K562 (cell line): ENCODE measurements around the gene LIPT2. TPM values are rescaled to one million over a fixed set of nuclear protein-coding genes. Genes with fewer than 3 reads are reported as not detected.

Experiments used
- ATAC-seq: fragments of 200-7000 bp; cut with Tn5 transposase; 3 replicates; pipeline ENCODE4 v1.9.1; 2020; ENCODE audit warnings: moderate library complexity
- BruUV-seq: library from RNA; stranded (reverse); fragments of 400-500 nt; replicated peaks from 2 replicates; lab custom pipeline; 2021; lab: Mats Ljungman, UMichigan
- CTCF ChIA-PET: fragments of 300-600 bp; formaldehyde crosslinking; extraction: SDS; loops from one replicate; lab custom pipeline; 2021; ENCODE audit warnings: low intra/inter-chr PET ratio; lab: Yijun Ruan, JAX
- POLR2A ChIA-PET: fragments of 300-600, 350-650 bp; sonication (Branson Sonifier 250); formaldehyde crosslinking; extraction: SDS; loops from one replicate; lab custom pipeline; 2021; ENCODE audit warnings: antibody characterized with exemption, inconsistent platforms; lab: Yijun Ruan, JAX
- DNase-seq, 4 experiments: peaks; one replicate each; pipeline versions ENCODE4 v3.0.0 to v3.0.0-alpha.2; 2011 to 2018; ENCODE audit warnings: low spot score in 3 of 4, mixed read lengths in 3 of 4; ENCODE audit errors: extremely low read depth in 1 of 4
- FAIRE-seq: peaks from 2 replicates; lab custom pipeline; 2011; peaks lifted over from hg19 to GRCh38; lab: Jason Lieb, UNC
- H2AFZ ChIP-seq: 2 replicates; pipeline ENCODE4 v1.6.0; 2011; ENCODE audit warnings: low read depth, low read length, control low read depth, inconsistent platforms
- H3K27ac ChIP-seq: fragments of 200-600 bp; 3 replicates; pipeline ENCODE4 v1.8.0; 2011; ENCODE audit warnings: low read depth, mild to moderate bottlenecking, control low read depth, inconsistent platforms, low read length, moderate library complexity, mixed read lengths; ENCODE audit errors: extremely low read depth
- H3K27me3 ChIP-seq, 2 experiments: fragments of 300-600 bp in 1 of 2; 2 replicates in 1 of 2; 3 replicates in 1 of 2; pipeline versions ENCODE4 v1.6.0 to v1.8.0; 2011; ENCODE audit warnings: inconsistent platforms in 2 of 2, low read length in 2 of 2, mild to moderate bottlenecking in 1 of 2, mixed read lengths in 1 of 2, moderate library complexity in 1 of 2; ENCODE audit not compliant: control insufficient read depth in 2 of 2, insufficient read depth in 2 of 2
- H3K36me3 ChIP-seq: fragments of 300-600 bp; 3 replicates; pipeline ENCODE4 v1.8.0; 2011; ENCODE audit warnings: mild to moderate bottlenecking, low read length, inconsistent platforms; ENCODE audit not compliant: control insufficient read depth, insufficient read depth
- H3K4me1 ChIP-seq, 2 experiments: fragments of 200-600 bp in 1 of 2; replicated peaks in 1 of 2; 2 replicates in 1 of 2; 3 replicates in 1 of 2; pipeline versions ENCODE4 v1.5.1 to v1.8.0; 2011; ENCODE audit warnings: inconsistent platforms in 2 of 2, low read length in 2 of 2, mild to moderate bottlenecking in 1 of 2, mixed read lengths in 1 of 2, moderate library complexity in 1 of 2; ENCODE audit not compliant: control insufficient read depth in 2 of 2, insufficient read depth in 2 of 2
- H3K4me2 ChIP-seq: 2 replicates; pipeline ENCODE4 v1.6.1; 2011; ENCODE audit warnings: low read length, control low read depth, inconsistent platforms, mixed read lengths; ENCODE audit not compliant: insufficient read depth
- H3K4me3 ChIP-seq: fragments of 200-600 bp; sonication (generic), shearing (Covaris generic); 2 replicates; pipeline ENCODE4 v1.5.1; 2016; ENCODE audit warnings: control low read depth, inconsistent platforms
- H3K79me2 ChIP-seq: fragments of 200-600 bp; 3 replicates; pipeline ENCODE4 v1.8.0; 2011; ENCODE audit warnings: low read length, inconsistent platforms; ENCODE audit not compliant: control insufficient read depth, insufficient read depth
- H3K9ac ChIP-seq, 2 experiments: 2 replicates each; pipeline versions ENCODE4 v1.6.0 to v1.6.1; 2011; ENCODE audit warnings: low read depth in 2 of 2, low read length in 2 of 2, control low read depth in 1 of 2, inconsistent platforms in 1 of 2, mild to moderate bottlenecking in 1 of 2, mixed read lengths in 1 of 2; ENCODE audit not compliant: insufficient read depth in 1 of 2
- H3K9me1 ChIP-seq: one replicate; pipeline ENCODE4 v1.6.0; 2011; ENCODE audit warnings: inconsistent platforms, mild to moderate bottlenecking, low read length, moderate library complexity; ENCODE audit not compliant: control insufficient read depth, insufficient read depth
- H3K9me3 ChIP-seq: replicated peaks from 2 replicates; pipeline ENCODE4 v1.5.1; 2011; ENCODE audit warnings: low read depth, low read length, inconsistent platforms; ENCODE audit not compliant: control insufficient read depth, insufficient read depth
- H4K20me1 ChIP-seq: replicated peaks from 2 replicates; pipeline ENCODE4 v1.6.1; 2011; ENCODE audit warnings: low read length, inconsistent platforms, mixed read lengths; ENCODE audit not compliant: control insufficient read depth, insufficient read depth
- HBP1 ChIP-seq: fragments of 450-650 bp; formaldehyde crosslinking; IDR thresholded peaks from 2 replicates; pipeline ENCODE4 v1.4.0; 2022; ENCODE audit warnings: missing genetic modification characterization
- SPI1 ChIP-seq: IDR thresholded peaks from 2 replicates; pipeline ENCODE4 v1.6.1; 2011; ENCODE audit warnings: low read depth, low read length, control low read depth, borderline replicate concordance
- ZBTB17 ChIP-seq: fragments of 450-650 bp; formaldehyde crosslinking; IDR thresholded peaks from 2 replicates; pipeline ENCODE4 v1.4.0; 2020; ENCODE audit warnings: mild to moderate bottlenecking
- WGBS: fragments of 100-300 bp; shearing (Covaris generic); methylation state at CpG from one replicate; pipeline ENCODE4 v1.1.6; 2016; ENCODE audit warnings: low coverage, mixed read lengths; ENCODE audit not compliant: insufficient coverage; ENCODE audit errors: missing lambda C conversion rate; 5-methylcytosine and 5-hydroxymethylcytosine counted together
- in situ Hi-C: fragments of 300-500 bp; cut with MboI; formaldehyde crosslinking; loops from 4 replicates; pipeline ENCODE4 v1.15.0; 2018; ENCODE audit warnings: inconsistent platforms, mixed read lengths
- intact Hi-C: fragments of 100-400 bp; cut with micrococcal nuclease; formaldehyde crosslinking; loops from 2 replicates; pipeline ENCODE4 v1.14.2; 2022
- polyA plus RNA-seq, 8 experiments: library from polyadenylated mRNA; depleted of rRNA in 4 of 8; stranded (reverse) in 5 of 8; unstranded in 3 of 8; fragments of >200 nt; fragmentation: Nextera tagmentation in 2 of 8; fragmentation: Illumina TruSeq in 1 of 8; extraction: Ambion mirVana in 2 of 8; extraction: Trizol in 1 of 8; gene quantifications; 2 replicates each; pipeline versions ENCODE4 v1.2.1 to v1.2.3, GENCODE V29; 2011 to 2014; ENCODE audit warnings: inconsistent platforms in 1 of 8, missing spikeins in 1 of 8
- total RNA-seq, 7 experiments: library from RNA; depleted of rRNA in 6 of 7; stranded (reverse); fragments of >200 nt in 6 of 7; fragmentation: Illumina TruSeq in 2 of 7; extraction: Trizol in 2 of 7; gene quantifications; 2 replicates each; pipeline versions ENCODE4 v1.2.1 to v1.2.3, GENCODE V29; 2011 to 2021; ENCODE audit warnings: low replicate concordance in 1 of 7

Gene LIPT2
- total and polyA plus RNA-seq, 9 of the 15 experiments (the other 6 are each of a cell fraction or from before 2014, with no cell fraction given), result 1.00 to 5.2 (median 3.5) TPM

GRCh38 chr11:74464746-74465145 lies 28.8 kb downstream of the LIPT2 start:
- ATAC-seq, result no peak
- ChIA-PET POLR2A (interaction anchor here (0.6 to 2.1 kb wide), 7 partner anchors 9 to 219 kb away, joined by 3 to 5 read pairs (median 3); partner anchors contain the start of gene LIPT2), CTCF (no interaction called here)
- Histone ChIP-seq H3K9me3 (no peaks in the 10 kb centered on the region), H2AFZ (no peak overlapping the region), H3K27ac (no peak overlapping the region), H3K9me1 (no peaks in the 10 kb centered on the region), H3K79me2 (0 out of 3 replicates have a peak, but pooled peaks cover 10% of the 10 kb centered on the region), H3K4me3 (no peak overlapping the region), H3K9ac (no peak overlapping the region), H3K4me1 (peaks cover 39 to 52% of the 10 kb centered on the region in 2 experiments), H3K36me3 (no peaks in the 10 kb centered on the region; the same call in 2 of the 3 replicates), H3K27me3 (no peaks in the 10 kb centered on the region), H4K20me1 (no peaks in the 10 kb centered on the region), H3K4me2 (no peak overlapping the region)
- FAIRE-seq, result peak; percentile 6
- no TSS peak for BruUV-seq
- TF ChIP-seq HBP1 (CRISPR knock-in tag), result 0 out of 2 replicates have a peak, but pooled peaks have one; percentile 27
- TF ChIP-seq ZBTB17, result no peak
- peak; percentile 59; the same call in 1 of the 2 replicates for TF ChIP-seq SPI1
- no peak for DNase-seq
- WGBS, result 33% methylated on average over 1 of the region's 1 CpG
- intact Hi-C loops, result no loop called here
- in situ Hi-C loops, result loop anchor here (5.0 to 10.0 kb wide), 2 partner anchors 118 to 860 kb away; no protein-coding TSS in a partner anchor
